Cardiac septum (tissue), 1 donor: ENCODE measurements around the gene PTPN7. TPM values are rescaled to one million over a fixed set of nuclear protein-coding genes. Genes with fewer than 3 reads are reported as not detected.
A peak's percentile ranks its signal among the peaks of the same experiment; 100 is the strongest.

Experiments used
- DNase-seq: peaks from one replicate; pipeline ENCODE4 v3.0.0-alpha.2; 2020; ENCODE audit warnings: low spot score
- intact Hi-C: fragments of 100-400 bp; cut with DNase I; formaldehyde crosslinking; loops from one replicate; pipeline ENCODE4 v1.14.0; 2022
- long read RNA-seq: library from polyadenylated mRNA; unstranded; transcript quantifications from one replicate; pipeline ENCODE4 v2.0.0, GENCODE V29; 2021
- total RNA-seq: library from RNA; stranded (reverse); fragmentation: NEBNext Ultra II Directional; extraction: Animal tissue kit (Norgen Biotek cat#: 25700); gene quantifications from one replicate; pipeline ENCODE4 v1.2.1, GENCODE V29; 2021
- donor health status: DM: no; HTN: no; CAD: no.

The PTPN7 gene
- 1.2 TPM for total RNA-seq
- long read RNA-seq, partial matches to known transcripts, result 0 of 3 reads
- long read RNA-seq, other reads (novel, unspliced or antisense), result 3 of 3 reads

GRCh38 chr1:202160377-202160940, at the start of gene PTPN7:
Gene PTPN7, minus strand, starts transcription at chr1:202160602. Its CDS starts 1,200 bp downstream, at chr1:202159402.
- no peak for DNase-seq
- intact Hi-C loops, result no loop called here

- DNase-seq, result no peak
- intact Hi-C loops, result no loop called here
Observed at GRCh38 chr1:202208351-202208857, 48.0 kb upstream of the PTPN7 start.

DNA sequence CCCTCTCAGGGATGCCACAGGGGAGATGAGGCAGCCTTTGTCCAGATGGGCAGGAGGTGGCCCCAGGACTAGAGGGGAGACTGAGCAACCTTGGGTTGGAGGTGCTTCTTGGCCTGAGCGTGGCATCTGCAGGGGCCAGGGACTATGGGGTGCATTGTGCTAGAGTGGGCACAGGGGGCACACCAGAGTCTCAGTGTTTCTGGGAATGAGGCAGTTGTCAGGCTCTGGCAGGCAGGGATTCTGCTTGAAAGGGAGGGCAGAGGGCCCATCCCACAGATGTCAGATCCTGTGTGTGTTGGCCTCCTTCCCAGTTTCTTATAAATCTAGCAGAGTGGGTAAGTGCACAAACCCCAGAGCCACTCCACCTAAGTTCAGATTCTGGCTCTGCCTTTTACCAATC, 46.9 kb upstream of the PTPN7 start:
- no peak for DNase-seq
- intact Hi-C loops, result no loop called here

DNA sequence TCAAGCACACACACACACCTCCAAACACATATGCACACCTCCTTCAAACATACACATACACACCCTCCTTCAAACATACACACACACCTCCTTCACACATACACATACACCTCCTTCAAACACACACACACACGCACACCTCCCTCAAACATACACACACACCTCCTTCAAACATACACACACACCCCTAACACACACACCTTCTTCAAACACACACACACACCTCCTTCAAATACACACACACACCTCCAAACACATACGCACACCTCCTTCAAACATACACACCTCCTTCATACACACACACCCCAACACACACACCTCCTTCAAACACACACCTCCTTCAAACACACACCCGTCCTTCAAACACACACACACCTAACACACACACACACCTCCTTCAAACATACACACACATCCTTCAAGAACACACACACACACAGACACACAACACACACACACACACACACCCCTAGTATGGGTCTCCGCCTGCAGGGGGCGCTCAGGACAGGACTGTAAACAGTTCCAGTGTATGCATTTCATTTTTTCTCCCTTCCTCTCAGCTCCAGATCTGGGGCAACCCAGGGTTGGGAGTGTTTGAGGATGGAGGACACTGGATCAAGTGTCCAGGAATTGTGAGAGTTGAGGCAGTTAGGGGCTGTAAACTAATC, 45.3 kb upstream of the PTPN7 start:
- DNase-seq, result no peak
- intact Hi-C loops, result no loop called here

DNA sequence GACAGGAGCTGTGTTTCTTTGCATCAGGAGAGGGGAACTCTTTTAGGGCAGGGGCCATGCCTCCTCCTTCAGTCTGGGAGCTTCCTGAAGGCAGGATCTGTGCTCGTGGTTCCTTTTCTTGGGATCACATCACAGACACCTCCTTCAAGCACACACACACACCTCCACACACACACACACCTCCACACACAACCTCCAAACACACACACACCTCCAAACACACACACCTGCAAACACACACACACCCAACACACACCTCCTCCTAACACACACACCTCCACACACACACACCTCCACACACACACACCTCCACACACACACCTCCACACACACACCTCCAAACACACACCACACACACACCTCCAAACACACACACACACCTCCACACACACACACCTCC, 43.7 kb upstream of the PTPN7 start:
- DNase-seq, result no peak
- intact Hi-C loops, result loop anchor here (5.0 kb wide), 1 partner anchor 83 kb away; no protein-coding TSS in a partner anchor

- DNase-seq, result no peak
- intact Hi-C loops, result loop anchor here (5.0 kb wide), 1 partner anchor 84 kb away; no protein-coding TSS in a partner anchor
Observed at GRCh38 chr1:202203238-202204039, 43.0 kb upstream of the PTPN7 start.

DNA sequence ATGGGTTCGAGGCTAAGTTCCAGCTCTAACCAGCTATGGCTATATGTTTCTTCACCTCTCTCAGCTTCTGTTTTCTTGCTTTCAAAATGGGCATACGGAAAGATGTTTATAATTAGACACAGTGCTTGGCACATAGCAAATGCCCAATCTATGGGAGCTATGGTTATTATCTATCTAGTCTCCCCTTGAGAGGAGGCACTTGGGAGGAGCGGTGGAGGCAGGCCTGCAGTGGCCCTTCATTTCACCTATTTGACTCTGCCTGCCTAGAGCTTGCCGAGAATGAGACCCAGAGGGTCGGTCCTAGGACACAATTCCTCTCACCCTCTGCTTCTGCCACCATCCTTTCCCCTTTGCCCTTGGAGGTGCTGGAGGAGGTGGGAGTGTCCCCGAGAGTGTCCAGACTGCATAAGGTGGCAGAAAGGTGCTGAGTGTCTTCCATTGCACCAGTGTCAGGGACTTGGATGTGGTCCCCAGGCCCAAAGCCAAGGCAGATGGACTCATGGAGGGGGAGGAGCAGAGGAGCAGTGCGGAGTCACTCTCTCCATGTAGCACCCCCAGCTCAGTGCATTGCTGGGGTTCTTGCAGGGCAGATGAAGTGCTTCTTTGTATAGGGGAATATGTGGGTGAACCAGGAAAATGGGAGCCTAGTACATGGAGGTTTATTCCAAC, 42.2 kb upstream of the PTPN7 start:
- intact Hi-C loops, result loop anchor here (5.0 kb wide), 1 partner anchor 85 kb away; no protein-coding TSS in a partner anchor
- no peak for DNase-seq

GRCh38 chr1:202201971-202202370, 41.6 kb upstream of the PTPN7 start:
- intact Hi-C loops, result loop anchor here (5.0 kb wide), 1 partner anchor 85 kb away; no protein-coding TSS in a partner anchor

GRCh38 chr1:202201266-202201665, 40.9 kb upstream of the PTPN7 start:
- intact Hi-C loops, result loop anchor here (5.0 kb wide), 1 partner anchor 86 kb away; no protein-coding TSS in a partner anchor
- no peak for DNase-seq

More at GRCh38 chr1:202201971-202202370, 41.6 kb upstream of the PTPN7 start:
- DNase-seq, result no peak

GRCh38 chr1:202200669-202201068, 40.3 kb upstream of the PTPN7 start:
- intact Hi-C loops, result loop anchor here (5.0 kb wide), 1 partner anchor 87 kb away; no protein-coding TSS in a partner anchor
- DNase-seq, result peak; percentile 80

DNA sequence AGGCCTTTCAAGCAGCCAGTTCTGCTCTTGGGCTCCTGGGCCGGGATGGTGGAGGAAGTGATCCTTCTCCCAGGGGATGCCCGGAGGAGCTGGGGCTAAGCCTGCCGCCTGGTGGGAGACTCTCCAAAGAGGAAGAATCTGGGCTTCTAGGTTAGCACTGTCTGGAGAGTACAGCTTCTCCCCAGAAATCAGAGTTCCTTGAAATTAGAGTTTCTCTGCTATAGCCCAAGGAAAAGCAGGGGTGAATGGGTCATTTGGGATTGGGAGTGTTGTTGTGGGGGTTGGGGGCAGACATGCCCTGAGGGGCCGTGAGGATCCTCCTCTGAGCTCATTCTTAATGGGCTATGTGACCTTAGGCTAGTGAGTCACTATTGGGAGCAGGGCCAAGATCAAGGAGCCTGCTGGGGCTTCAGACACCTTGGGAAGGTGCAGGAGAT, 39.7 kb upstream of the PTPN7 start:
- intact Hi-C loops, result loop anchor here (5.0 kb wide), 1 partner anchor 87 kb away; no protein-coding TSS in a partner anchor
- DNase-seq, result no peak

DNA sequence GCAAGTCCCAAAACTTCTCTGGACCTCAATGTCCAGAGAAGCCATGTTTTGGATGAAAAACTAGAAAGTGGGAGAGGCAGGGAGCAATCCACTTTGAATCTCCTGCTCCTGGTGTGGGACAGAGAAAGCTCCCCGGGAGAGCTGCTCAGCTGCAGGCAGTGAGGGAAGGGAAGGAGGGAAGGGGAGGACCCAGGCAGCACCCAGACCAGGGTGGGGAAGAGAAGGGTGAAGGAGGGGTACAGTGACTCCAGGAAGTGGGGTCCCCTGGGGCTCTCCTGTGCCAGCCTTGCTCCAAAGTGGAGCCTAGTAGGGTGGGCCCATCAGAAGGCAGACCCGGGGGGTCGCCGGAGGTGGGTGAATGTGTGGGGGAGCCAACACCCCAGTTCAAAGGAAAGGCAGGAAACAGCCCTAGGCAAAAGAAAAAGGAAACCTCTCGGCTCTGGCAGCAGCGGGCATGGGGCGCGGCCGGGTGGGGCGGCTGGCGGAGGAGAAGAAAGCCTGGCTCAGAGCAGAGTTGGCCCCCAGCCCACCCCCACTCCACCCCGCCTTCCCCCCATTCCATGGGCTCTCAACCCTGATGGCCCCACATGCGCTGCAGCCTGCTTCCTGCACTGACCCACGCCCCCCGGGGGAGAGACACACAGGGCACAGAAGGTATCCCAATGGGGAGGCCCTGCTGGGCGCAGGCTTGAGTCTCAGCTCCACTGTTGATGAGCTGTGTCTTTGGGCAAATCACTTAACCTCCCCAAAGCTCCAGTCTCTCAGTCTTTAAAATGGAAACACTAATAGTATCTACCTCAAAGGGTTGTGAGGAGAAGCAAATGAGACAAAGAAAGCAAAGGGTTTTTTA, 38.9 kb upstream of the PTPN7 start:
- DNase-seq, result no peak
- intact Hi-C loops, result no loop called here

GRCh38 chr1:202198366-202198724, 37.9 kb upstream of the PTPN7 start:
- intact Hi-C loops, result no loop called here
- no peak for DNase-seq

- no peak for DNase-seq
- intact Hi-C loops, result no loop called here
Observed at GRCh38 chr1:202197653-202198365, 37.4 kb upstream of the PTPN7 start.

- DNase-seq, result no peak
Observed at GRCh38 chr1:202194328-202194648, 33.9 kb upstream of the PTPN7 start.

GRCh38 chr1:202193614-202194327, 33.4 kb upstream of the PTPN7 start, which contains the start of gene LGR6:
Gene LGR6, plus strand, starts transcription at chr1:202193799. Its CDS starts 191 bp downstream, at chr1:202193990.
- intact Hi-C loops, result loop anchor here (1.0 to 5.0 kb wide), 2 partner anchors 44 to 122 kb away; no protein-coding TSS in a partner anchor
- no peak for DNase-seq

More at GRCh38 chr1:202194328-202194648, 33.9 kb upstream of the PTPN7 start:
- intact Hi-C loops, result loop anchor here (5.0 kb wide), 1 partner anchor 43 kb away; no protein-coding TSS in a partner anchor
